Activated naive CD4-positive, alpha-beta T cell treated with anti-CD3 and anti-CD28 coated beads, Interleukin-2, amount 50 U/mL, for 16 hours (primary cell): ENCODE results near the gene STAMBP.

Experiments used
- DNase-seq: peaks from one replicate; pipeline ENCODE4 v3.0.0-alpha.2; 2020

STAMBP gene

GRCh38 chr2:73908689-73909652 is 80.2 kb downstream of the STAMBP start:
- no peak for DNase-seq

GRCh38 chr2:73910873-73911547 is 82.2 kb downstream of the STAMBP start:
- no peak for DNase-seq

GRCh38 chr2:73911548-73912208 is 82.9 kb downstream of the STAMBP start:
- no peak for DNase-seq

GRCh38 chr2:73913414-73914054 is 84.8 kb downstream of the STAMBP start:
- no peak for DNase-seq

GRCh38 chr2:73914667-73915066 is 85.9 kb downstream of the STAMBP start:
- no peak for DNase-seq

- DNase-seq, result no peak
Observed at GRCh38 chr2:73915437-73915993, 86.8 kb downstream of the STAMBP start.

GRCh38 chr2:73916666-73917065 is 87.9 kb downstream of the STAMBP start:
- DNase-seq, result no peak

GRCh38 chr2:73917296-73917695 is 88.5 kb downstream of the STAMBP start:
- DNase-seq, result no peak

- DNase-seq, result no peak
Observed at GRCh38 chr2:73917696-73918207, 89.0 kb downstream of the STAMBP start.

- no peak for DNase-seq
Observed at GRCh38 chr2:73918856-73919255, 90.1 kb downstream of the STAMBP start.

- DNase-seq, result no peak
Observed at GRCh38 chr2:73919596-73920228, 91.0 kb downstream of the STAMBP start.

- DNase-seq, result peak; percentile 48
Observed at GRCh38 chr2:73920577-73921545, 92.1 kb downstream of the STAMBP start.

GRCh38 chr2:73921581-73921980 is 92.8 kb downstream of the STAMBP start:
- DNase-seq, result no peak

- DNase-seq, result no peak
Observed at GRCh38 chr2:73922681-73923080, 93.9 kb downstream of the STAMBP start.
